Mononuclear cell (primary cell): ENCODE data around the gene ZNF618. TPM values are rescaled to one million over a fixed set of nuclear protein-coding genes. Genes with fewer than 3 reads are reported as not detected.
A peak's percentile ranks its signal among the peaks of the same experiment; 100 is the strongest.

ENCODE experiments used
- H3K27me3 ChIP-seq: 2 replicates; pipeline ENCODE4 v1.6.0; 2011; ENCODE audit warnings: low read length, control low read depth; ENCODE audit not compliant: insufficient read depth
- H3K4me1 ChIP-seq: 2 replicates; pipeline ENCODE4 v1.5.1; 2011; ENCODE audit warnings: mild to moderate bottlenecking, low read length, control low read depth; ENCODE audit not compliant: insufficient read depth
- H3K4me3 ChIP-seq: 2 replicates; pipeline ENCODE4 v1.5.1; 2011; ENCODE audit warnings: mild to moderate bottlenecking, low read length, moderate library complexity
- H3K9me3 ChIP-seq: 2 replicates; pipeline ENCODE4 v1.5.1; 2011; ENCODE audit warnings: low read depth, mild to moderate bottlenecking, control low read depth, low read length
- total RNA-seq: library from RNA; depleted of rRNA; stranded (reverse); fragments of >200 nt; gene quantifications from one replicate; pipeline ENCODE4 v1.2.3, GENCODE V29; 2012

Gene ZNF618
- total RNA-seq, 1 donor, result 0.94 TPM

GRCh38 chr9:113873926-113874325, 2.2 kb upstream of the ZNF618 start:
- Histone ChIP-seq H3K4me3 (no peak overlapping the region), H3K4me1 (peaks cover 4% of the 10 kb centered on the region), H3K27me3 (peaks cover 10% of the 10 kb centered on the region), H3K9me3 (no peaks in the 10 kb centered on the region)

GRCh38 chr9:113875459-113876150, 504 bp upstream of the ZNF618 start:
- Histone ChIP-seq H3K4me1 (peaks cover 4% of the 10 kb centered on the region), H3K4me3 (no peak overlapping the region), H3K27me3 (peaks cover 10% of the 10 kb centered on the region), H3K9me3 (no peaks in the 10 kb centered on the region)

GRCh38 chr9:113876993-113877368, 872 bp downstream of the ZNF618 start:
- H3K9me3 ChIP-seq, result no peaks in the 10 kb centered on the region
- peak overlapping the region; percentile 58 for H3K4me3 ChIP-seq
- H3K27me3 ChIP-seq, result peaks cover 10% of the 10 kb centered on the region
- peaks cover 4% of the 10 kb centered on the region for H3K4me1 ChIP-seq

GRCh38 chr9:113879318-113879717, 3.2 kb downstream of the ZNF618 start:
- Histone ChIP-seq H3K9me3 (no peaks in the 10 kb centered on the region), H3K27me3 (peaks cover 10% of the 10 kb centered on the region), H3K4me3 (no peak overlapping the region), H3K4me1 (peaks cover 4% of the 10 kb centered on the region)

GRCh38 chr9:113879911-113880310, 3.8 kb downstream of the ZNF618 start:
- H3K4me3 ChIP-seq, result no peak overlapping the region
- H3K27me3 ChIP-seq, result peaks cover 6% of the 10 kb centered on the region
- H3K4me1 ChIP-seq, result peaks cover 10% of the 10 kb centered on the region
- H3K9me3 ChIP-seq, result no peaks in the 10 kb centered on the region

- H3K4me3 ChIP-seq, result no peak overlapping the region
- peaks cover 27% of the 10 kb centered on the region for H3K4me1 ChIP-seq
- H3K27me3 ChIP-seq, result no peaks in the 10 kb centered on the region
- no peaks in the 10 kb centered on the region for H3K9me3 ChIP-seq
Measured at GRCh38 chr9:113882181-113882580, 6.1 kb downstream of the ZNF618 start.

- Histone ChIP-seq H3K4me3 (no peak overlapping the region), H3K9me3 (no peaks in the 10 kb centered on the region), H3K27me3 (no peaks in the 10 kb centered on the region), H3K4me1 (peaks cover 30% of the 10 kb centered on the region)
Measured at GRCh38 chr9:113882636-113883164, 6.6 kb downstream of the ZNF618 start.

- Histone ChIP-seq H3K9me3 (no peaks in the 10 kb centered on the region), H3K4me3 (no peak overlapping the region)
Measured at GRCh38 chr9:113885183-113886025, 9.3 kb downstream of the ZNF618 start.

GRCh38 chr9:113886026-113886369, 9.9 kb downstream of the ZNF618 start:
- H3K9me3 ChIP-seq, result no peaks in the 10 kb centered on the region
- H3K27me3 ChIP-seq, result no peaks in the 10 kb centered on the region
- peak overlapping the region; percentile 30 for H3K4me3 ChIP-seq
- peaks cover 30% of the 10 kb centered on the region for H3K4me1 ChIP-seq

More at GRCh38 chr9:113885183-113886025, 9.3 kb downstream of the ZNF618 start:
- peaks cover 30% of the 10 kb centered on the region for H3K4me1 ChIP-seq
- no peaks in the 10 kb centered on the region for H3K27me3 ChIP-seq

- Histone ChIP-seq H3K4me1 (peaks cover 30% of the 10 kb centered on the region), H3K4me3 (peak overlapping the region; percentile 30), H3K9me3 (no peaks in the 10 kb centered on the region), H3K27me3 (no peaks in the 10 kb centered on the region)
Measured at GRCh38 chr9:113886466-113886865, 10.4 kb downstream of the ZNF618 start.

GRCh38 chr9:113886933-113887332, 10.8 kb downstream of the ZNF618 start:
- Histone ChIP-seq H3K9me3 (no peaks in the 10 kb centered on the region), H3K4me1 (peaks cover 30% of the 10 kb centered on the region), H3K27me3 (no peaks in the 10 kb centered on the region), H3K4me3 (no peak overlapping the region)

GRCh38 chr9:113887436-113887835, 11.3 kb downstream of the ZNF618 start:
- Histone ChIP-seq H3K4me1 (peaks cover 30% of the 10 kb centered on the region), H3K9me3 (no peaks in the 10 kb centered on the region), H3K27me3 (no peaks in the 10 kb centered on the region), H3K4me3 (no peak overlapping the region)

- no peak overlapping the region for H3K4me3 ChIP-seq
- peaks cover 30% of the 10 kb centered on the region for H3K4me1 ChIP-seq
- H3K27me3 ChIP-seq, result no peaks in the 10 kb centered on the region
- no peaks in the 10 kb centered on the region for H3K9me3 ChIP-seq
Measured at GRCh38 chr9:113888336-113888735, 12.2 kb downstream of the ZNF618 start.

GRCh38 chr9:113888976-113889375, 12.9 kb downstream of the ZNF618 start:
- H3K27me3 ChIP-seq, result no peaks in the 10 kb centered on the region
- H3K9me3 ChIP-seq, result no peaks in the 10 kb centered on the region
- H3K4me1 ChIP-seq, result peaks cover 30% of the 10 kb centered on the region
- H3K4me3 ChIP-seq, result no peak overlapping the region

- no peak overlapping the region for H3K4me3 ChIP-seq
Measured at GRCh38 chr9:113890704-113891103, 14.6 kb downstream of the ZNF618 start.

More at GRCh38 chr9:113890704-113891103, 14.6 kb downstream of the ZNF618 start:
- Histone ChIP-seq H3K9me3 (no peaks in the 10 kb centered on the region), H3K27me3 (no peaks in the 10 kb centered on the region), H3K4me1 (peaks cover 17% of the 10 kb centered on the region)
